DOHH2 (cell line): ENCODE results near the gene ROR2.

Experiments used
- H3F3A ChIP-seq: fragments of 200-600 bp; sonication (generic), shearing (Covaris generic); 2 replicates; pipeline ENCODE4 v1.6.0; 2016; ENCODE audit warnings: antibody characterized with exemption, mild to moderate bottlenecking; ENCODE audit not compliant: control insufficient read depth, insufficient read depth
- H3K27ac ChIP-seq: fragments of 200-600 bp; sonication (generic); 2 replicates; pipeline ENCODE4 v1.5.1; 2014; ENCODE audit warnings: low read depth, mild to moderate bottlenecking, low read length, moderate library complexity
- H3K27me3 ChIP-seq: fragments of 200-600 bp; sonication (generic); 2 replicates; pipeline ENCODE4 v1.6.1; 2014; ENCODE audit warnings: mild to moderate bottlenecking, low read length, mixed read lengths; ENCODE audit not compliant: control insufficient read depth
- H3K36me3 ChIP-seq: fragments of 200-600 bp; sonication (generic); 2 replicates; pipeline ENCODE4 v1.6.1; 2014; ENCODE audit warnings: mild to moderate bottlenecking, low read length, moderate library complexity, mixed read lengths; ENCODE audit not compliant: control insufficient read depth
- H3K4me1 ChIP-seq: fragments of 200-600 bp; sonication (generic); 2 replicates; pipeline ENCODE4 v1.6.1; 2014; ENCODE audit warnings: mild to moderate bottlenecking, low read length, mixed read lengths; ENCODE audit not compliant: control insufficient read depth
- H3K4me2 ChIP-seq: fragments of 200-600 bp; sonication (generic); 2 replicates; pipeline ENCODE4 v1.6.0; 2014; ENCODE audit warnings: mild to moderate bottlenecking, low read length, moderate library complexity
- H3K4me3 ChIP-seq: fragments of 200-600 bp; sonication (generic); 2 replicates; pipeline ENCODE4 v1.5.1; 2014; ENCODE audit warnings: mild to moderate bottlenecking, low read length, mixed read lengths
- H3K79me2 ChIP-seq: fragments of 200-600 bp; sonication (generic); 2 replicates; pipeline ENCODE4 v1.6.1; 2014; ENCODE audit warnings: mild to moderate bottlenecking, low read length, mixed read lengths; ENCODE audit not compliant: control insufficient read depth
- H3K9me2 ChIP-seq: fragments of 200-600 bp; sonication (generic); replicated peaks from 2 replicates; pipeline ENCODE4 v1.6.1; 2014; ENCODE audit warnings: mild to moderate bottlenecking, low read length, mixed read lengths; ENCODE audit not compliant: control insufficient read depth
- H3K9me3 ChIP-seq: fragments of 200-600 bp; sonication (generic); 2 replicates; pipeline ENCODE4 v1.6.1; 2014; ENCODE audit warnings: antibody characterized with exemption, low read length, mixed read lengths; ENCODE audit not compliant: control insufficient read depth, insufficient read depth
- H4K20me1 ChIP-seq: fragments of 200-600 bp; sonication (generic); 2 replicates; pipeline ENCODE4 v1.6.0; 2014; ENCODE audit warnings: low read depth, mild to moderate bottlenecking, antibody characterized with exemption, low read length, moderate library complexity; ENCODE audit not compliant: control insufficient read depth, insufficient read depth
- EZH2phosphoT487 ChIP-seq: fragments of 200-600 bp; sonication (generic); IDR thresholded peaks from 2 replicates; pipeline ENCODE4 v1.6.1; 2017; ENCODE audit warnings: borderline replicate concordance, mild to moderate bottlenecking, antibody characterized with exemption, low read length, moderate library complexity, mixed read lengths
- TF ChIP-seq, protein P1 (sequence below): fragments of 200-600 bp; sonication (generic); IDR thresholded peaks from one replicate; pipeline ENCODE4 v1.5.1; 2014; ENCODE audit warnings: antibody characterized with exemption, mild to moderate bottlenecking, low read depth, low read length; ENCODE audit not compliant: poor library complexity, severe bottlenecking

Gene ROR2

DNA sequence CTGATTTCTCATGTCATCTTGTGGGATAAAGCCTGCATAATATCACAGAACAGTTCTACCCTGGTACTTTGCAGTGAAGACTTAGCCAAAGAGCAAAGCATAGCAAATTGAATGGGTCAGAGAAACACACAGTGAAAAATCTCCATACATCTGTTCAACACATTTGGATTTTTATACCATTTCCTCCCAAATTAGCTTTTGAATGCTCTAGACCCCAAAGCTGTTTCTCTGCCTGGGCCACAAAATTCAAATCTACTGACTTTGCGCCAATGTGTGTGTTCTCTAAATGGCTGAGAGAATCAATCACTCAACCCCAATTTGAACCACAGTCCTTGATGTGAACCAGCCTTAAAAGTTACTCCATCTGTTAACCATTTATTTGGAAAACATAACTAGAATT lies 289.5 kb downstream of the ROR2 start:
- Histone ChIP-seq H3K4me2 (no peak overlapping the region), H3K27ac (no peak overlapping the region), H3K9me2 (no peaks in the 10 kb centered on the region), H3K4me3 (no peak overlapping the region), H3K36me3 (no peaks in the 10 kb centered on the region), H3K79me2 (no peaks in the 10 kb centered on the region), H3K9me3 (no peaks in the 10 kb centered on the region), H3K27me3 (no peaks in the 10 kb centered on the region), H4K20me1 (no peaks in the 10 kb centered on the region), H3K4me1 (no peaks in the 10 kb centered on the region), H3F3A (no peaks in the 10 kb centered on the region)
- TF ChIP-seq, protein P1, sequence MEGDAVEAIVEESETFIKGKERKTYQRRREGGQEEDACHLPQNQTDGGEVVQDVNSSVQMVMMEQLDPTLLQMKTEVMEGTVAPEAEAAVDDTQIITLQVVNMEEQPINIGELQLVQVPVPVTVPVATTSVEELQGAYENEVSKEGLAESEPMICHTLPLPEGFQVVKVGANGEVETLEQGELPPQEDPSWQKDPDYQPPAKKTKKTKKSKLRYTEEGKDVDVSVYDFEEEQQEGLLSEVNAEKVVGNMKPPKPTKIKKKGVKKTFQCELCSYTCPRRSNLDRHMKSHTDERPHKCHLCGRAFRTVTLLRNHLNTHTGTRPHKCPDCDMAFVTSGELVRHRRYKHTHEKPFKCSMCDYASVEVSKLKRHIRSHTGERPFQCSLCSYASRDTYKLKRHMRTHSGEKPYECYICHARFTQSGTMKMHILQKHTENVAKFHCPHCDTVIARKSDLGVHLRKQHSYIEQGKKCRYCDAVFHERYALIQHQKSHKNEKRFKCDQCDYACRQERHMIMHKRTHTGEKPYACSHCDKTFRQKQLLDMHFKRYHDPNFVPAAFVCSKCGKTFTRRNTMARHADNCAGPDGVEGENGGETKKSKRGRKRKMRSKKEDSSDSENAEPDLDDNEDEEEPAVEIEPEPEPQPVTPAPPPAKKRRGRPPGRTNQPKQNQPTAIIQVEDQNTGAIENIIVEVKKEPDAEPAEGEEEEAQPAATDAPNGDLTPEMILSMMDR, result no peak
- TF ChIP-seq EZH2phosphoT487, result no peak

DNA sequence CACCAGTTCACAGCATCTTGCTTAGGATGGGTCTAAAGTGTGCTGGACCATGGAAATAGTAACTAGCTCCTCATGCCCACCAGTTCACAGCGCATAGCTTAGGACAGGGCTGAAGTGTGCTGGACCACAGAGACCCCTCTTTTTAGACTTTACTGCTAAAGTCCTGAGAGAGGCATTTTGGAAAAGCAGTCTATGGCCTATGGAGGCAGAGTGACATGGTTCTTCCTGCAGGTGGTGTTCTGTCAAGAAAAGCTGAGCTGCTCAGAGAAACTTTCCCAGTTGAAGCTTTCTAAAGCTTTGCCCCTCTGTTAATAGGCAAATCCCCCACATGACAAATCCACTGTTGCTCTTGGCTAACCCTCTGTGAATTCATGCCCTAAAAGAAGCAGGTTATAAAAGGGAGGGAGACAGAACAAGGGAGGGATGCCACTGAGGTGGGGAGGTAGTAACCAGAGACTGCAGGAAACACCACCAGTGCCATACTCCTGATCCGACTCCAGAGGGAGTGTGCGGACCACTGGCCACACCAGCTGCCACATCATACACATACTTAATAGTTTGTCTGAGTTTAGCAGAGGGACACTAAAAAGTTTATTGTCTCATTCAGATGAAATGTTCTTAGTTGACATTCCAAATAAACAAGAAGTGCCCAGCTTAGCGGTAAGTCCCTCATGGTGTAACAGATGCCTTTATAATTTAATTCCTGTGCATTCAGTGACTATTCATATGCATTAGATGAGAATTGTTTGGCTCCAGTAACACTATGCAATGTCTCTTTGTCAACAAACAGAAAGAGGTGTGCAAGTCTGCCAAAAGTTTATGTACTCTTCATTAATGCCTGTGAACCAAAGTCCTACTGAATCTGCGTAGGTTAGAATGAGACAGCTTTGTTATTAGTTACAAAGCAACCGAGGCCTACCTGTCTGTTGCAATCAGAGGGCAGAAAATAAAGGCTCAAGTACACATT lies 290.2 kb downstream of the ROR2 start:
- no peaks in the 10 kb centered on the region for H3K79me2 ChIP-seq
- no peaks in the 10 kb centered on the region for H3K9me3 ChIP-seq
- no peaks in the 10 kb centered on the region for H4K20me1 ChIP-seq
- H3K27me3 ChIP-seq, result no peaks in the 10 kb centered on the region
- no peak overlapping the region for H3K4me3 ChIP-seq
- H3K4me1 ChIP-seq, result no peaks in the 10 kb centered on the region
- H3K27ac ChIP-seq, result no peak overlapping the region
- H3K9me2 ChIP-seq, result no peaks in the 10 kb centered on the region
- H3K4me2 ChIP-seq, result no peak overlapping the region
- no peaks in the 10 kb centered on the region for H3K36me3 ChIP-seq
- no peak for TF ChIP-seq EZH2phosphoT487
- TF ChIP-seq, protein P1, result peak; percentile 15
- no peaks in the 10 kb centered on the region for H3F3A ChIP-seq

DNA sequence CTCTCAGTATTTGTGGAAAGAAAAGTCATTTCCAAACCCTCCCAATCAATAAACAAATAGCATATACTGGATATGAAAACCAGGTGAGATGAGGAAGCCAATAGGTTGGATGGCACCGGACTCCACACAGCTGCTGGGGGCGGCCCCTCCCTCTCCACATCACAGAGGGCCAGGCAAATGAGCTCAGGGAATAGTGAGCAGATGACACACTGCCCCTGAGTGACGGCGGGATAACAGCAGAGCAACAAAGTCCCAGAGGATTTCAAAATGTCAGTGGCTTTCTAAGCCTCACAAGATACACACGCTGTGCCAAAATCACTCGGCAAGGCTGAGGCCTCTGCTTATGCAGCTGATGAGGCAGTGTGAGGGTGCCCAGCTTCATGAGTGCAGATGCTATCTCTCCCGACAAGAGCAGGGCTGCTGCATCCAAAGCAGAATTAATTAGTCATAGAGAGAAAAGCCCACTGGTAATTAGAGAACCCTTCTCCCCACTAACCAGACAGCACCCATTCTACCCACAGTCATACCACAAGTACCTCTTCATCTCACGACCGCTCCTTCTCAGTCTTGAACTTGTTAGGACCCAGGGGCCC lies 291.4 kb downstream of the ROR2 start:
- H3K4me3 ChIP-seq, result no peak overlapping the region
- H3K4me1 ChIP-seq, result no peaks in the 10 kb centered on the region
- H3K4me2 ChIP-seq, result no peak overlapping the region
- H3F3A ChIP-seq, result no peaks in the 10 kb centered on the region
- no peaks in the 10 kb centered on the region for H3K9me3 ChIP-seq
- TF ChIP-seq EZH2phosphoT487, result no peak
- TF ChIP-seq, protein P1, result no peak
- H3K27ac ChIP-seq, result no peak overlapping the region
- no peaks in the 10 kb centered on the region for H3K79me2 ChIP-seq
- H3K9me2 ChIP-seq, result no peaks in the 10 kb centered on the region
- no peaks in the 10 kb centered on the region for H3K36me3 ChIP-seq
- H3K27me3 ChIP-seq, result no peaks in the 10 kb centered on the region
- no peaks in the 10 kb centered on the region for H4K20me1 ChIP-seq
